ENCODE measurements around the gene SRRM5.

DNA sequence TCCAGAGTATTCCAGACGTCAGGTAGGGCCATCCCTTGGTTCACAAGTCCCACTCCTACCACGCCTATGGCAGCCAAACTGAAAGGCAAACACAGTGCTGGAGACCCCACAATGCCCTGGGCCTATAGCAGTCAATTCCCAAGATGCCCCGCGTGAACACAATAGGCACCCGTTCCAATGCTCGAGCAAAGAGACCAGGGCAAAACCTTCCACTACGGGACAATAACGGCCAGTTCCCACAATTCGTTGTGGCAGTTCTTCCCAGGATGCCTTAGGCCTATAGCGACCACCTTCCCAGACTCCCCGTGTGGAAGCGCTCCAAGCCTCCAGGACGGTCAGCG is 7.0 kb downstream of the SRRM5 start:
- TF ChIP-seq EP300 (IDR thresholded peaks at IDR 0.05; ENCODE audit: borderline replicate concordance in 1 of 2, low read depth in 1 of 2, low read length in 1 of 2), result no peak
- TF ChIP-seq, protein P1, sequence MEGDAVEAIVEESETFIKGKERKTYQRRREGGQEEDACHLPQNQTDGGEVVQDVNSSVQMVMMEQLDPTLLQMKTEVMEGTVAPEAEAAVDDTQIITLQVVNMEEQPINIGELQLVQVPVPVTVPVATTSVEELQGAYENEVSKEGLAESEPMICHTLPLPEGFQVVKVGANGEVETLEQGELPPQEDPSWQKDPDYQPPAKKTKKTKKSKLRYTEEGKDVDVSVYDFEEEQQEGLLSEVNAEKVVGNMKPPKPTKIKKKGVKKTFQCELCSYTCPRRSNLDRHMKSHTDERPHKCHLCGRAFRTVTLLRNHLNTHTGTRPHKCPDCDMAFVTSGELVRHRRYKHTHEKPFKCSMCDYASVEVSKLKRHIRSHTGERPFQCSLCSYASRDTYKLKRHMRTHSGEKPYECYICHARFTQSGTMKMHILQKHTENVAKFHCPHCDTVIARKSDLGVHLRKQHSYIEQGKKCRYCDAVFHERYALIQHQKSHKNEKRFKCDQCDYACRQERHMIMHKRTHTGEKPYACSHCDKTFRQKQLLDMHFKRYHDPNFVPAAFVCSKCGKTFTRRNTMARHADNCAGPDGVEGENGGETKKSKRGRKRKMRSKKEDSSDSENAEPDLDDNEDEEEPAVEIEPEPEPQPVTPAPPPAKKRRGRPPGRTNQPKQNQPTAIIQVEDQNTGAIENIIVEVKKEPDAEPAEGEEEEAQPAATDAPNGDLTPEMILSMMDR (IDR thresholded peaks at IDR 0.05), result no peak
- TF ChIP-seq RAD21 (IDR thresholded peaks at IDR 0.05; ENCODE audit: low read length), result no peak
- TF ChIP-seq TAF1 (IDR thresholded peaks at IDR 0.05; ENCODE audit: borderline replicate concordance, low read depth, low read length), result peak; percentile 47; the same call in 1 of the 2 replicates
- TF ChIP-seq YY1 (IDR thresholded peaks at IDR 0.05; ENCODE audit: low read depth), result no peak
- peak; percentile 64 for TF ChIP-seq MXI1 (IDR thresholded peaks at IDR 0.05; ENCODE audit: low read depth, low read length)
- no peak for TF ChIP-seq SIN3A (IDR thresholded peaks at IDR 0.05; ENCODE audit: borderline replicate concordance, low read depth, low read length)
- no peak for TF ChIP-seq NRF1 (IDR thresholded peaks at IDR 0.05; ENCODE audit: low read depth, low read length)
- no peak for TF ChIP-seq RCOR1 (IDR thresholded peaks at IDR 0.05; ENCODE audit: low read length)
- TF ChIP-seq, protein P2, sequence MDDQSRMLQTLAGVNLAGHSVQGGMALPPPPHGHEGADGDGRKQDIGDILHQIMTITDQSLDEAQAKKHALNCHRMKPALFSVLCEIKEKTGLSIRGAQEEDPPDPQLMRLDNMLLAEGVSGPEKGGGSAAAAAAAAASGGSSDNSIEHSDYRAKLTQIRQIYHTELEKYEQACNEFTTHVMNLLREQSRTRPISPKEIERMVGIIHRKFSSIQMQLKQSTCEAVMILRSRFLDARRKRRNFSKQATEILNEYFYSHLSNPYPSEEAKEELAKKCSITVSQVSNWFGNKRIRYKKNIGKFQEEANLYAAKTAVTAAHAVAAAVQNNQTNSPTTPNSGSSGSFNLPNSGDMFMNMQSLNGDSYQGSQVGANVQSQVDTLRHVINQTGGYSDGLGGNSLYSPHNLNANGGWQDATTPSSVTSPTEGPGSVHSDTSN (IDR thresholded peaks at IDR 0.05), result no peak
- no peak; the same call in 1 of the 2 replicates for TF ChIP-seq POLR2AphosphoS5 (IDR thresholded peaks at IDR 0.05; ENCODE audit: low read depth, low read length)
- no peak for TF ChIP-seq EZH2phosphoT487 (IDR thresholded peaks at IDR 0.05; ENCODE audit: borderline replicate concordance, low read depth)
- no peak for TF ChIP-seq FOSL2 (IDR thresholded peaks at IDR 0.05; ENCODE audit: borderline replicate concordance, low read depth)
- TF ChIP-seq, protein P3, sequence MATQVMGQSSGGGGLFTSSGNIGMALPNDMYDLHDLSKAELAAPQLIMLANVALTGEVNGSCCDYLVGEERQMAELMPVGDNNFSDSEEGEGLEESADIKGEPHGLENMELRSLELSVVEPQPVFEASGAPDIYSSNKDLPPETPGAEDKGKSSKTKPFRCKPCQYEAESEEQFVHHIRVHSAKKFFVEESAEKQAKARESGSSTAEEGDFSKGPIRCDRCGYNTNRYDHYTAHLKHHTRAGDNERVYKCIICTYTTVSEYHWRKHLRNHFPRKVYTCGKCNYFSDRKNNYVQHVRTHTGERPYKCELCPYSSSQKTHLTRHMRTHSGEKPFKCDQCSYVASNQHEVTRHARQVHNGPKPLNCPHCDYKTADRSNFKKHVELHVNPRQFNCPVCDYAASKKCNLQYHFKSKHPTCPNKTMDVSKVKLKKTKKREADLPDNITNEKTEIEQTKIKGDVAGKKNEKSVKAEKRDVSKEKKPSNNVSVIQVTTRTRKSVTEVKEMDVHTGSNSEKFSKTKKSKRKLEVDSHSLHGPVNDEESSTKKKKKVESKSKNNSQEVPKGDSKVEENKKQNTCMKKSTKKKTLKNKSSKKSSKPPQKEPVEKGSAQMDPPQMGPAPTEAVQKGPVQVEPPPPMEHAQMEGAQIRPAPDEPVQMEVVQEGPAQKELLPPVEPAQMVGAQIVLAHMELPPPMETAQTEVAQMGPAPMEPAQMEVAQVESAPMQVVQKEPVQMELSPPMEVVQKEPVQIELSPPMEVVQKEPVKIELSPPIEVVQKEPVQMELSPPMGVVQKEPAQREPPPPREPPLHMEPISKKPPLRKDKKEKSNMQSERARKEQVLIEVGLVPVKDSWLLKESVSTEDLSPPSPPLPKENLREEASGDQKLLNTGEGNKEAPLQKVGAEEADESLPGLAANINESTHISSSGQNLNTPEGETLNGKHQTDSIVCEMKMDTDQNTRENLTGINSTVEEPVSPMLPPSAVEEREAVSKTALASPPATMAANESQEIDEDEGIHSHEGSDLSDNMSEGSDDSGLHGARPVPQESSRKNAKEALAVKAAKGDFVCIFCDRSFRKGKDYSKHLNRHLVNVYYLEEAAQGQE (IDR thresholded peaks at IDR 0.05; ENCODE audit: low read depth, low read length), result no peak
